NT2/D1 (cell line): ENCODE measurements around the gene AASS.
"Not testable (repeated sequence)": the region's sequence is repeated elsewhere in the genome, so short reads cannot be mapped to it uniquely, and the experiment has no call there.

Source experiments
- DNase-seq: peaks from one replicate; pipeline ENCODE4 v3.0.0-alpha.2; 2011; ENCODE audit warnings: low read depth, low spot score
- H3K27me3 ChIP-seq: 2 replicates; pipeline ENCODE4 v1.6.0; 2011; ENCODE audit warnings: mild to moderate bottlenecking; ENCODE audit not compliant: insufficient read length, insufficient read depth
- H3K36me3 ChIP-seq: 2 replicates; pipeline ENCODE4 v1.6.1; 2011; ENCODE audit warnings: mild to moderate bottlenecking, low read length, mixed read lengths; ENCODE audit not compliant: insufficient read depth, insufficient read length
- H3K4me1 ChIP-seq: 2 replicates; pipeline ENCODE4 v1.5.1; 2011; ENCODE audit not compliant: insufficient read depth, insufficient read length
- H3K4me3 ChIP-seq: 2 replicates; pipeline ENCODE4 v1.5.1; 2011; ENCODE audit warnings: low read depth; ENCODE audit not compliant: insufficient read length
- H3K9ac ChIP-seq: 2 replicates; pipeline ENCODE4 v1.6.0; 2011; ENCODE audit warnings: low read depth; ENCODE audit not compliant: insufficient read length
- H3K9me3 ChIP-seq: 2 replicates; pipeline ENCODE4 v1.5.1; 2011; ENCODE audit warnings: mild to moderate bottlenecking, low read length; ENCODE audit not compliant: insufficient read depth
- SUZ12 ChIP-seq: IDR thresholded peaks from 2 replicates; pipeline ENCODE4 v1.6.1; 2011; ENCODE audit not compliant: insufficient read length, insufficient read depth; ENCODE audit errors: extremely low read depth
- YY1 ChIP-seq: IDR thresholded peaks from 2 replicates; pipeline ENCODE4 v1.6.1; 2011; ENCODE audit not compliant: insufficient read length, insufficient read depth
- ZNF274 ChIP-seq: IDR thresholded peaks from 2 replicates; pipeline ENCODE4 v1.6.1; 2011; ENCODE audit warnings: mild to moderate bottlenecking, low read depth, low read length

Gene AASS

DNA sequence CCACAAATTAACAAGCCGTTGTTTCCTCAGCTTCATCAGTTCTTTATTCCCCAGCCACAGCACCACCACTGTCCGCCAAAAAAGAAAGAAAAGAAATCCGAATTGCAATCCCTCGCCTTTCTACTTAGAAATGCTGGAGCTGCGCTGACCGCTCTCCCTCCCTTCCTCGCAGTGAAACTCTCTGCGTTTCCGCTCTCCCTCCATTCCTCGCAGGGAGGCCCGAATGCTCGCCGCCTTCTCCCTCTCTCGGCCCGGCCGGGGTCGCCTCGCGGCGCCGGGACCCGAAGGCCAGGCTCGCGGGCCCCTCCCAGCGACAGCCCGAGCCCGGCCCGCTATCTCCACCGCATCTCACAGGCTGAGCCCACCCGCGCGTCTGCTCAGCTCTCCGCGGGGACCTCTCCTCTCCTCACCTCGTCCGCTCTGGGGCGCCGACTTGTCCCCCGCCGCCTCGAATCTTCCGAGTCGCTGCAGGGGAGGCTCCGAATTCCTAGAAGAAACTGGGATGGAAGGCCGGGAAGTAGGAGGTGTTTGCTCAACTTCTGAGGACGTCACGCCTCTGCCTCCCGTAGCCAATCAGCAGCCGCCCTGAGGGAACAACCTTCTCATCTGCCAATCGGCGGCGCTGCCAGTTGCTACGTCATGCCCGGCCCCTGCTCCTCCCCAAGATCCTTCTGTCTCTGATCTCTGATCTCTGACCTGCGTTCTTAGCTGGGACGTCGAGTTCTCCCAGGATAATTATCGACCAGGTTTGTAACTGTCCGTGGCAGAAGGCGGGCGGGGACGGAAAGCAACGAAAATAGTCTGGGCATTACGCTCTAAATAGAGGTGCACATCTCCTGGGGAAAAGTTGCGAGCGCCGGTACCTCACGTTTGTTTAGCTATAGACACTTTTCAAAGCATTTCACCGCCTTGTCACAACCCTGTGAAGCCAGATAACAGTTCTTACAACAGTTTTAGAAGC lies at the start of gene AASS:
Gene AASS (minus strand): TSS at position 499 of the 961 bp plus-strand sequence. CDS start 10,523 bp downstream, outside the sequence.
- no peaks in the 10 kb centered on the region for H3K27me3 ChIP-seq
- H3K9ac ChIP-seq = peak within 1 kb of the TSS; percentile 80
- peak; percentile 97 for DNase-seq
- no peaks in the 10 kb centered on the region for H3K36me3 ChIP-seq
- H3K4me1 ChIP-seq = no peaks in the 10 kb centered on the region
- H3K9me3 ChIP-seq = no peaks in the 10 kb centered on the region
- TF ChIP-seq SUZ12 (no peak), YY1 (no peak), ZNF274 (no peak)
- H3K4me3 ChIP-seq = peak within 1 kb of the TSS; percentile 74

GRCh38 chr7:122188785-122189184 lies 44.7 kb upstream of the AASS start:
- TF ChIP-seq YY1 = no peak
- TF ChIP-seq ZNF274 = no peak
- TF ChIP-seq SUZ12 = no peak
- H3K9me3 ChIP-seq = peaks cover 6% of the 10 kb centered on the region; the same call in 1 of the 2 replicates
- no peak overlapping the region for H3K9ac ChIP-seq
- H3K36me3 ChIP-seq = no peaks in the 10 kb centered on the region
- H3K4me1 ChIP-seq = no peaks in the 10 kb centered on the region
- H3K27me3 ChIP-seq = no peaks in the 10 kb centered on the region
- DNase-seq = no peak
- H3K4me3 ChIP-seq = no peak overlapping the region

- Histone ChIP-seq H3K27me3 (no peaks in the 10 kb centered on the region), H3K9me3 (no peaks in the 10 kb centered on the region), H3K4me1 (no peaks in the 10 kb centered on the region), H3K36me3 (no peaks in the 10 kb centered on the region), H3K4me3 (no peak overlapping the region), H3K9ac (no peak overlapping the region)
- no peak for DNase-seq
- TF ChIP-seq ZNF274 (no peak), YY1 (no peak), SUZ12 (no peak)
Observed at GRCh38 chr7:122183106-122183505, 39.1 kb upstream of the AASS start.

DNA sequence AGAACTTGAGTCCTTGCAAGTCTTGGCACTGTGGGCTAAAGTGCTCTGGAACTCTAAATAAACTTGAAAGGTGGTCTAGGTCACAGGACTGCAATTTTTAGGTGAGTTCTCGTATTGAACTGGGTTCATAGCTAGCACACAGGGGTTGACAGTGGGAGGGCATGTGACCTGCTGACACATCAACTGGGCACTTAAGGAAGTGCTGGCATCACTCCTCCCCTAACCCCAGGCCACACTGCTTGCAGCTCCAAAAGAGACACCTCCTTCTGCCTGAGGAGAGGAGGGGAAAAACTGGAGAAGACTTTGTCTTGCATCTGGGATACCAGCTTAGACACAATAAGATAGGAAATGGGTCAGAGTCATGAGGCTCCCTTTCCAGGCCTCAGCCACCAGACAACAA lies 38.0 kb upstream of the AASS start:
- DNase-seq = no peak

GRCh38 chr7:122172144-122172543 lies 28.1 kb upstream of the AASS start:
- not testable (repeated sequence) for H3K27me3 ChIP-seq, H3K9ac ChIP-seq, H3K4me3 ChIP-seq, H3K9me3 ChIP-seq, DNase-seq, H3K36me3 ChIP-seq, H3K4me1 ChIP-seq

More for the DNA sequence above, 38.0 kb upstream of the AASS start:
- Histone ChIP-seq H3K36me3 (no peaks in the 10 kb centered on the region), H3K4me1 (no peaks in the 10 kb centered on the region), H3K27me3 (no peaks in the 10 kb centered on the region), H3K9me3 (no peaks in the 10 kb centered on the region), H3K4me3 (no peak overlapping the region), H3K9ac (no peak overlapping the region)
- no peak for TF ChIP-seq SUZ12
- no peak for TF ChIP-seq ZNF274
- no peak for TF ChIP-seq YY1

DNA sequence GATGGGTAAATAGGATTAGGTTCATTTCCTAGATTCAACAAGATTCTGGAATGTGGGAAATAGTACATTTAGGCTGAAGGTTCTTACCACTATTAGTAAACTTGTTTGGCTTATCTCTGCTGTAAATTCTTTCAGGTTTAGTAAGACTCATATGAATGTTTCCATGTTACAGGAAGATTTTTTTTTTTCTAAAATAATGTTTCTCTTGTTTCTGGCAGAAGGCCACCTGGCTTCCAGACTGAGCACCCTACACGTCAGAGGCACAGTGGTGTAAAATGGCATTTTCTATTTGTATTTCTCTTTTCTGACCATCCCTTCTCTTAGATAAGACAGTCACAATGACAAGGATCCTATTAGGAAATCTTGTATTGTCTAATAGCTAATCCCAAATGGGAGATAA lies 22.7 kb upstream of the AASS start:
- H3K27me3 ChIP-seq = no peaks in the 10 kb centered on the region
- DNase-seq = no peak
- no peak for TF ChIP-seq ZNF274
- no peak for TF ChIP-seq YY1
- TF ChIP-seq SUZ12 = no peak

GRCh38 chr7:122166275-122166674 lies 22.2 kb upstream of the AASS start:
- no peak for TF ChIP-seq YY1
- no peak for TF ChIP-seq ZNF274
- no peak for TF ChIP-seq SUZ12
- DNase-seq = no peak
- H3K36me3 ChIP-seq = no peaks in the 10 kb centered on the region
- H3K9ac ChIP-seq = no peak overlapping the region
- H3K4me3 ChIP-seq = no peak overlapping the region
- no peaks in the 10 kb centered on the region for H3K4me1 ChIP-seq
- H3K9me3 ChIP-seq = no peaks in the 10 kb centered on the region
- no peaks in the 10 kb centered on the region for H3K27me3 ChIP-seq

More for the DNA sequence above, 22.7 kb upstream of the AASS start:
- Histone ChIP-seq H3K9ac (no peak overlapping the region), H3K36me3 (no peaks in the 10 kb centered on the region), H3K4me1 (no peaks in the 10 kb centered on the region), H3K9me3 (no peaks in the 10 kb centered on the region), H3K4me3 (no peak overlapping the region)
